ENCODE measurements around the gene CACNA2D2. TPM values are rescaled to one million over a fixed set of nuclear protein-coding genes. Genes with fewer than 3 reads are reported as not detected.

The CACNA2D2 gene
- total RNA-seq, 1 experiment from 2014 or later: not detected

GRCh38 chr3:50395070-50395860, 108.2 kb downstream of the CACNA2D2 start:
- H3K79me2 ChIP-seq (ENCODE audit: low read depth): no peaks in the 10 kb centered on the region
- H3K36me3 ChIP-seq (ENCODE audit: low read depth): no peaks in the 10 kb centered on the region
- H3K27ac ChIP-seq: no peak overlapping the region
- no peaks in the 10 kb centered on the region for H3K9me2 ChIP-seq (ENCODE audit: insufficient read depth)
- DNase-seq: no peak
- no peak overlapping the region for H3K4me3 ChIP-seq
- intact Hi-C loops (cut with micrococcal nuclease; ENCODE audit: unreplicated experiment): no loop called here
- peaks cover 4% of the 10 kb centered on the region; the same call in 1 of the 2 replicates for H3F3A ChIP-seq (ENCODE audit: insufficient read depth, low read depth)
- POLR2A ChIA-PET (ENCODE audit: unreplicated experiment): no interaction called here
- BruUV-seq (replicated peaks): no TSS peak
- H3K4me2 ChIP-seq: no peak overlapping the region
- no peaks in the 10 kb centered on the region for H4K20me1 ChIP-seq (ENCODE audit: insufficient read depth)
- H2AFZ ChIP-seq: no peak overlapping the region
- H3K27me3 ChIP-seq (ENCODE audit: insufficient read depth, low read depth): no peaks in the 10 kb centered on the region
- TF ChIP-seq EZH2 (IDR thresholded peaks at IDR 0.05; ENCODE audit: low read depth): no peak
- no peak for TF ChIP-seq CTCF (conservative IDR thresholded peaks at IDR 0.05)
- peaks cover 22% of the 10 kb centered on the region for H3K4me1 ChIP-seq (replicated peaks; ENCODE audit: insufficient read depth)
- H3K9me3 ChIP-seq (ENCODE audit: insufficient read depth, low read depth): no peaks in the 10 kb centered on the region
- CTCF ChIA-PET: no interaction called here

- ChIA-PET POLR2A (ENCODE audit: unreplicated experiment) (no interaction called here), CTCF (interaction anchor here (0.6 kb wide), 1 partner anchor 54 kb away, joined by 10 read pairs; no protein-coding TSS in a partner anchor)
- no peak for DNase-seq
- Histone ChIP-seq H3K27ac (no peak overlapping the region), H3K4me3 (no peak overlapping the region), H3K79me2 (ENCODE audit: low read depth) (no peaks in the 10 kb centered on the region), H3K9me2 (ENCODE audit: insufficient read depth) (no peaks in the 10 kb centered on the region), H3K36me3 (ENCODE audit: low read depth) (no peaks in the 10 kb centered on the region), H3F3A (ENCODE audit: insufficient read depth, low read depth) (peaks cover 4% of the 10 kb centered on the region; the same call in 1 of the 2 replicates), H3K27me3 (ENCODE audit: insufficient read depth, low read depth) (no peaks in the 10 kb centered on the region), H2AFZ (no peak overlapping the region), H3K4me2 (no peak overlapping the region), H3K9me3 (ENCODE audit: insufficient read depth, low read depth) (no peaks in the 10 kb centered on the region), H4K20me1 (ENCODE audit: insufficient read depth) (no peaks in the 10 kb centered on the region), H3K4me1 (replicated peaks; ENCODE audit: insufficient read depth) (peaks cover 22% of the 10 kb centered on the region)
- intact Hi-C loops (cut with micrococcal nuclease; ENCODE audit: unreplicated experiment): no loop called here
- TF ChIP-seq EZH2 (IDR thresholded peaks at IDR 0.05; ENCODE audit: low read depth): no peak
- no peak for TF ChIP-seq CTCF (conservative IDR thresholded peaks at IDR 0.05)
- BruUV-seq (replicated peaks): no TSS peak
These were observed 110.4 kb downstream of the CACNA2D2 start for GRCh38 chr3:50393061-50393460.

- CTCF ChIA-PET: no interaction called here
- no peaks in the 10 kb centered on the region for H3K27me3 ChIP-seq (ENCODE audit: insufficient read depth, low read depth)
These were observed 111.2 kb downstream of the CACNA2D2 start for GRCh38 chr3:50392101-50392715.

More at GRCh38 chr3:50392101-50392715, 111.2 kb downstream of the CACNA2D2 start:
- no peak overlapping the region for H3K4me3 ChIP-seq
- no peak overlapping the region for H2AFZ ChIP-seq
- no peak overlapping the region for H3K4me2 ChIP-seq
- no peak overlapping the region for H3K27ac ChIP-seq
- POLR2A ChIA-PET (ENCODE audit: unreplicated experiment): no interaction called here
- no peak for TF ChIP-seq CTCF (conservative IDR thresholded peaks at IDR 0.05)
- TF ChIP-seq EZH2 (IDR thresholded peaks at IDR 0.05; ENCODE audit: low read depth): no peak
- H3K9me3 ChIP-seq (ENCODE audit: insufficient read depth, low read depth): no peaks in the 10 kb centered on the region
- DNase-seq: peak in 1 of 2 experiments; percentile 70
- no peaks in the 10 kb centered on the region for H3K36me3 ChIP-seq (ENCODE audit: low read depth)
- H3K9me2 ChIP-seq (ENCODE audit: insufficient read depth): no peaks in the 10 kb centered on the region
- BruUV-seq (replicated peaks): no TSS peak
- peaks cover 22% of the 10 kb centered on the region for H3K4me1 ChIP-seq (replicated peaks; ENCODE audit: insufficient read depth)
- no peaks in the 10 kb centered on the region for H3K79me2 ChIP-seq (ENCODE audit: low read depth)
- intact Hi-C loops (cut with micrococcal nuclease; ENCODE audit: unreplicated experiment): no loop called here
- peaks cover 4% of the 10 kb centered on the region; the same call in 1 of the 2 replicates for H3F3A ChIP-seq (ENCODE audit: insufficient read depth, low read depth)
- H4K20me1 ChIP-seq (ENCODE audit: insufficient read depth): no peaks in the 10 kb centered on the region

All from PC-9 (cell line).